Neural cell (in vitro differentiated cells): ENCODE measurements around the gene XRCC6.

Experiments used
- CTCF ChIP-seq: fragments of 450-650 bp; IDR thresholded peaks from 2 replicates; pipeline ENCODE4 v1.5.1; 2014; ENCODE audit warnings: antibody characterized with exemption, mild to moderate bottlenecking, moderate library complexity; ENCODE audit not compliant: poor library complexity, severe bottlenecking
- EP300 ChIP-seq: fragments of 450-650 bp; conservative IDR thresholded peaks from 2 replicates; pipeline ENCODE4 v1.6.1; 2014; ENCODE audit warnings: antibody characterized with exemption, mild to moderate bottlenecking, moderate library complexity; ENCODE audit not compliant: poor library complexity, severe bottlenecking
- POLR2AphosphoS5 ChIP-seq: IDR thresholded peaks from 2 replicates; pipeline ENCODE4 v1.6.1; 2012
- REST ChIP-seq: IDR thresholded peaks from 2 replicates; pipeline ENCODE4 v1.6.1; 2012; ENCODE audit warnings: borderline replicate concordance
- SMC3 ChIP-seq: fragments of 450-650 bp; conservative IDR thresholded peaks from 2 replicates; pipeline ENCODE4 v1.6.1; 2014; ENCODE audit warnings: antibody characterized with exemption, mild to moderate bottlenecking, moderate library complexity; ENCODE audit not compliant: poor library complexity
- TAF1 ChIP-seq: IDR thresholded peaks from 2 replicates; pipeline ENCODE4 v1.6.1; 2012; ENCODE audit warnings: low read depth

GRCh38 chr22:41658869-41659268 lies 37.8 kb downstream of the XRCC6 start:
- TF ChIP-seq SMC3 (no peak), EP300 (no peak), CTCF (no peak), TAF1 (no peak), REST (no peak), POLR2AphosphoS5 (no peak)
